ENCODE results near the gene SH3PXD2B.
A peak's percentile ranks its signal among the peaks of the same experiment; 100 is the strongest.
"Not testable (repeated sequence)": the region's sequence is repeated elsewhere in the genome, so short reads cannot be mapped to it uniquely, and the experiment has no call there.

Gene SH3PXD2B

GRCh38 chr5:172485511-172486202, 31.3 kb upstream of the SH3PXD2B start:
- DNase-seq: no peak

- DNase-seq: no peak
Measured at GRCh38 chr5:172484664-172485063, 30.3 kb upstream of the SH3PXD2B start.

GRCh38 chr5:172482156-172483020, 28.1 kb upstream of the SH3PXD2B start:
- DNase-seq: no peak

GRCh38 chr5:172481011-172481800, 26.9 kb upstream of the SH3PXD2B start:
- no peak for DNase-seq

GRCh38 chr5:172479784-172480115, 25.4 kb upstream of the SH3PXD2B start:
- no peak for DNase-seq

- peak; percentile 91 for DNase-seq
Measured at GRCh38 chr5:172479034-172479783, 24.9 kb upstream of the SH3PXD2B start.

- DNase-seq: not testable (repeated sequence)
Measured at GRCh38 chr5:172478695-172479033, 24.3 kb upstream of the SH3PXD2B start.

GRCh38 chr5:172478256-172478655, 23.9 kb upstream of the SH3PXD2B start:
- DNase-seq: no peak

GRCh38 chr5:172477466-172477865, 23.1 kb upstream of the SH3PXD2B start:
- DNase-seq: no peak

- DNase-seq: no peak
Measured at GRCh38 chr5:172474293-172474692, 20.0 kb upstream of the SH3PXD2B start.

GRCh38 chr5:172473427-172473826, 19.1 kb upstream of the SH3PXD2B start:
- DNase-seq: no peak

- DNase-seq: no peak
Measured at GRCh38 chr5:172469697-172470096, 15.4 kb upstream of the SH3PXD2B start.

- no peak for DNase-seq
Measured at GRCh38 chr5:172466062-172466461, 11.7 kb upstream of the SH3PXD2B start.

GRCh38 chr5:172463031-172463430, 8.7 kb upstream of the SH3PXD2B start:
- DNase-seq: no peak

- no peak for DNase-seq
Measured at GRCh38 chr5:172459783-172460165, 5.4 kb upstream of the SH3PXD2B start.

- no peak for DNase-seq
Measured at GRCh38 chr5:172458976-172459782, 4.9 kb upstream of the SH3PXD2B start.

- peak; percentile 32 for DNase-seq
Measured at GRCh38 chr5:172456076-172456722, 1.9 kb upstream of the SH3PXD2B start.

- DNase-seq: no peak
Measured at GRCh38 chr5:172455511-172456061, 1.3 kb upstream of the SH3PXD2B start.

GRCh38 chr5:172455087-172455381, 709 bp upstream of the SH3PXD2B start:
- no peak for DNase-seq

- DNase-seq: no peak
Measured at GRCh38 chr5:172453986-172454357, 353 bp downstream of the SH3PXD2B start.

- DNase-seq: no peak
Measured at GRCh38 chr5:172453206-172453985, 929 bp downstream of the SH3PXD2B start.

All from inflammatory macrophage treated with lipopolysaccharide for 4 hours (primary cell).